Measurements from ENCODE around the gene ENTPD8. TPM values are rescaled to one million over a fixed set of nuclear protein-coding genes. Genes with fewer than 3 reads are reported as not detected.

Gene ENTPD8
- polyA plus RNA-seq, 3 donors, result not detected

- Mint-ChIP-seq H3K27ac (peak overlapping the region in 1 of 7 donors; percentile 15), H3K4me3 (no peak overlapping the region), H3K9me3 (peaks cover 0 to 12% (median 7%) of the 10 kb centered on the region in 7 donors), H3K4me1 (peaks cover 6% of the 10 kb centered on the region), H3K36me3 (no peaks in the 10 kb centered on the region), H3K27me3 (ENCODE audit: low read depth in 3 of 3) (peaks cover 16 to 29% (median 18%) of the 10 kb centered on the region in 3 donors)
- Histone ChIP-seq H3K4me3 (replicated peaks in 1 of 3; ENCODE audit: low read depth in 2 of 3, low read length in 3 of 3) (no peak overlapping the region), H3K79me2 (ENCODE audit: insufficient read depth, low read length) (no peaks in the 10 kb centered on the region), H3K9me3 (replicated peaks in 1 of 2; ENCODE audit: control insufficient read depth in 1 of 2, insufficient read depth in 1 of 2, low read length in 2 of 2) (peaks cover 14 to 15% of the 10 kb centered on the region in 2 donors), H3K27ac (ENCODE audit: low read depth in 1 of 2, low read length in 2 of 2) (no peak overlapping the region), H3K4me1 (ENCODE audit: control insufficient read depth in 1 of 2, insufficient read depth in 2 of 2, low read length in 2 of 2) (peaks cover 4 to 10% of the 10 kb centered on the region in 2 donors), H3K27me3 (ENCODE audit: control insufficient read depth in 2 of 2, insufficient read depth in 2 of 2, low read length in 2 of 2) (peaks cover 0 to 15% of the 10 kb centered on the region in 2 donors), H3K9ac (ENCODE audit: insufficient read depth, low read length, poor library complexity, severe bottlenecking) (no peak overlapping the region), H4K20me1 (ENCODE audit: insufficient read depth, low read length) (no peaks in the 10 kb centered on the region), H3K4me2 (replicated peaks; ENCODE audit: extremely low read depth, low read length, poor library complexity, severe bottlenecking) (no peak overlapping the region), H3K36me3 (replicated peaks in 1 of 2; ENCODE audit: control insufficient read depth in 1 of 2, insufficient read depth in 2 of 2, low read length in 2 of 2) (no peaks in the 10 kb centered on the region), H2AFZ (ENCODE audit: insufficient read depth, low read depth, low read length, poor library complexity, severe bottlenecking) (no peak overlapping the region)
- no peak for TF ChIP-seq CTCF (IDR thresholded peaks at IDR 0.05)
- WGBS (ENCODE audit: insufficient coverage), result 96% methylated on average over 20 of the region's 23 CpGs
- intact Hi-C loops (cut with micrococcal nuclease), result loop anchor here in 1 of 2 donors (10.0 kb wide), 1 partner anchor 139 kb away; the partner anchor contains the start of gene ARRDC1
- DNase-seq, result no peak
These were observed 24.7 kb upstream of the ENTPD8 start for GRCh38 chr9:137465720-137466388.

DNA sequence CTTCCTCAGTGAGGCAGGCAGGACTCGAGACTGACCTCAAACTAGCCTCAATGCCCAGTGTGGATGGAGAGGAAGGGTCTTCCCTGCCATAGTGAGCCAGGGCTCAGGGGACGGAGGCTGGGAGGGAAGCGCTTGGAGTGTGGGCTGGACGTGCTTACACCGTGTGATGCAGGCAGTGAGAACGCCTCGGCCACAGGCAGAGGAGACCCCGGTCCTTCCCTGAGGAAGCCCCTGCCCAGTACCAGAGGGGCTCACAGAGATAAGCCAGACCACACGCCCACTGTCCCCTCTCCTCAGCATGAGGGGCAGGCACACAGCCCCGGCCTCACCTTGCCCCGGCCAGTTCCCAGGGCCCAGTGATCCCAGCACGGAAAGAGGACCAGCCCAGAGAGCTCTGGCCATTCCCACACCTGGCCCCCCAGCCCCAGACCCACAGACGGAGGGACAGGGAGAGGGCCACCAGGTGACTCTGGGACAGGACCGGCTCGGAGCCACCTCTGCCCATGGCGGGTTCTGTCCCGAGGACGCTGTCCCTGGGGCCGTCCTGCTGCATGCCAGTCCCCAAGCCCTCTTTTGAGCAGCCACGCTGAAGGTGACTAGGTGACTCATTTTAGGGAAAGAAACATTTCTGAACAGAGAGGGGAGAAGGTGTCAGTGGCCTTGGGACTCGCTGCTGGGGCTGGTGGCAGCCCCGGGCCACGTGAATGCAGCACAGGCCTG, 24.0 kb upstream of the ENTPD8 start:
- H3K4me1 Mint-ChIP-seq, result peaks cover 1% of the 10 kb centered on the region
- no peak overlapping the region for H3K4me3 ChIP-seq (replicated peaks in 1 of 3; ENCODE audit: low read depth in 2 of 3, low read length in 3 of 3)
- no peak overlapping the region for H3K4me2 ChIP-seq (replicated peaks; ENCODE audit: extremely low read depth, low read length, poor library complexity, severe bottlenecking)
- no peak overlapping the region for H2AFZ ChIP-seq (ENCODE audit: insufficient read depth, low read depth, low read length, poor library complexity, severe bottlenecking)
- no peak overlapping the region for H3K4me3 Mint-ChIP-seq
- no peak overlapping the region for H3K27ac ChIP-seq (ENCODE audit: low read depth in 1 of 2, low read length in 2 of 2)
- no peak overlapping the region for H3K27ac Mint-ChIP-seq
- H3K9me3 ChIP-seq (replicated peaks in 1 of 2; ENCODE audit: control insufficient read depth in 1 of 2, insufficient read depth in 1 of 2, low read length in 2 of 2), result peaks cover 14 to 15% of the 10 kb centered on the region in 2 donors
- no peak for DNase-seq
- intact Hi-C loops (cut with micrococcal nuclease), result loop anchor here in 1 of 2 donors (10.0 kb wide), 1 partner anchor 140 kb away; the partner anchor contains the start of gene ARRDC1
- no peaks in the 10 kb centered on the region for H3K36me3 Mint-ChIP-seq
- WGBS (ENCODE audit: insufficient coverage), result 94% methylated on average over 17 of the region's 23 CpGs
- H4K20me1 ChIP-seq (ENCODE audit: insufficient read depth, low read length), result no peaks in the 10 kb centered on the region
- peaks cover 0 to 15% of the 10 kb centered on the region in 2 donors for H3K27me3 ChIP-seq (ENCODE audit: control insufficient read depth in 2 of 2, insufficient read depth in 2 of 2, low read length in 2 of 2)
- no peak for TF ChIP-seq CTCF (IDR thresholded peaks at IDR 0.05)
- no peak overlapping the region for H3K9ac ChIP-seq (ENCODE audit: insufficient read depth, low read length, poor library complexity, severe bottlenecking)
- peaks cover 13 to 29% (median 16%) of the 10 kb centered on the region in 3 donors for H3K27me3 Mint-ChIP-seq (ENCODE audit: low read depth in 3 of 3)
- H3K36me3 ChIP-seq (replicated peaks in 1 of 2; ENCODE audit: control insufficient read depth in 1 of 2, insufficient read depth in 2 of 2, low read length in 2 of 2), result no peaks in the 10 kb centered on the region
- no peaks in the 10 kb centered on the region for H3K79me2 ChIP-seq (ENCODE audit: insufficient read depth, low read length)
- H3K9me3 Mint-ChIP-seq, result peaks cover 0 to 12% (median 7%) of the 10 kb centered on the region in 7 donors
- peaks cover 4 to 10% of the 10 kb centered on the region in 2 donors for H3K4me1 ChIP-seq (ENCODE audit: control insufficient read depth in 1 of 2, insufficient read depth in 2 of 2, low read length in 2 of 2)

All from CD14-positive monocyte (primary cell).